Measurements from ENCODE around the gene UPK3B.
"Not testable (repeated sequence)": the region's sequence is repeated elsewhere in the genome, so short reads cannot be mapped to it uniquely, and the experiment has no call there.

DNA sequence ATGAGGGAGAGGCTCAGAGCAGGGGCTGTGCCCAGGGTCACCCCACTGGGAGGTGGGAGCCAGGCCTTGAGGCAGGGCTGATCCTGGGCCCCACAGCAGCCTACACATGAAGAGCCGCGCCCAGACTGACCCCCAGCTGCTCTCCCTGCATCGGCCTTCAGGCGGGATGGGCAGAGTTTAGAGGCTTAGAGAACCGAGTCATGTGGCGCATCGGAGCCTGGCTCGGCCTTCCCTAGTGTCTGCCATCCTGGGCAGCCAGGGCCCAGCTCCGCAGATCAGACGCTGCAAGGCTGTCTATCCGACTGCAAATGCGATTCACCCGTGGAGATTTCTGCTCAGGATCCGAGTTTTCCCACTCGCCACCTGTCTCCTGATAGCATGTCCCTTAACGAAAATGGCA, 7.5 kb upstream of the UPK3B start:
- not testable (repeated sequence) for TF ChIP-seq POLR2A (IDR thresholded peaks at IDR 0.05)
- TF ChIP-seq, protein P1, sequence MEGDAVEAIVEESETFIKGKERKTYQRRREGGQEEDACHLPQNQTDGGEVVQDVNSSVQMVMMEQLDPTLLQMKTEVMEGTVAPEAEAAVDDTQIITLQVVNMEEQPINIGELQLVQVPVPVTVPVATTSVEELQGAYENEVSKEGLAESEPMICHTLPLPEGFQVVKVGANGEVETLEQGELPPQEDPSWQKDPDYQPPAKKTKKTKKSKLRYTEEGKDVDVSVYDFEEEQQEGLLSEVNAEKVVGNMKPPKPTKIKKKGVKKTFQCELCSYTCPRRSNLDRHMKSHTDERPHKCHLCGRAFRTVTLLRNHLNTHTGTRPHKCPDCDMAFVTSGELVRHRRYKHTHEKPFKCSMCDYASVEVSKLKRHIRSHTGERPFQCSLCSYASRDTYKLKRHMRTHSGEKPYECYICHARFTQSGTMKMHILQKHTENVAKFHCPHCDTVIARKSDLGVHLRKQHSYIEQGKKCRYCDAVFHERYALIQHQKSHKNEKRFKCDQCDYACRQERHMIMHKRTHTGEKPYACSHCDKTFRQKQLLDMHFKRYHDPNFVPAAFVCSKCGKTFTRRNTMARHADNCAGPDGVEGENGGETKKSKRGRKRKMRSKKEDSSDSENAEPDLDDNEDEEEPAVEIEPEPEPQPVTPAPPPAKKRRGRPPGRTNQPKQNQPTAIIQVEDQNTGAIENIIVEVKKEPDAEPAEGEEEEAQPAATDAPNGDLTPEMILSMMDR (IDR thresholded peaks at IDR 0.05) = not testable (repeated sequence)
